CD14-positive monocyte (primary cell): ENCODE data around the gene AMOTL1. TPM values are rescaled to one million over a fixed set of nuclear protein-coding genes. Genes with fewer than 3 reads are reported as not detected.

ENCODE experiments used
- DNase-seq, 3 donors: peaks; one replicate each; pipeline ENCODE4 v3.0.0-alpha.2; 2011 to 2022
- H2AFZ ChIP-seq: 2 replicates; pipeline ENCODE4 v1.6.0; 2012; ENCODE audit warnings: mild to moderate bottlenecking, low read depth, low read length, inconsistent platforms; ENCODE audit not compliant: insufficient read depth, poor library complexity, severe bottlenecking
- H3K27ac ChIP-seq, 2 donors: 1 replicate in 1 of 2; 2 replicates in 1 of 2; pipeline ENCODE4 v1.5.1; 2012 to 2013; ENCODE audit warnings: low read length in 2 of 2, control low read depth in 1 of 2, inconsistent platforms in 1 of 2, low read depth in 1 of 2, mild to moderate bottlenecking in 1 of 2
- H3K27me3 ChIP-seq, 2 donors: one replicate each; pipeline versions ENCODE4 v1.6.0 to v1.6.1; 2011 to 2013; ENCODE audit warnings: low read length in 2 of 2; ENCODE audit not compliant: control insufficient read depth in 2 of 2, insufficient read depth in 2 of 2
- H3K36me3 ChIP-seq, 2 donors: replicated peaks in 1 of 2; 1 replicate in 1 of 2; 2 replicates in 1 of 2; pipeline versions ENCODE4 v1.5.1 to v1.6.1; 2012 to 2013; ENCODE audit warnings: low read length in 2 of 2, control low read depth in 1 of 2, inconsistent platforms in 1 of 2, mild to moderate bottlenecking in 1 of 2; ENCODE audit not compliant: insufficient read depth in 2 of 2, control insufficient read depth in 1 of 2
- H3K4me1 ChIP-seq, 2 donors: 1 replicate in 1 of 2; 2 replicates in 1 of 2; pipeline versions ENCODE4 v1.5.1 to v1.6.1; 2012 to 2013; ENCODE audit warnings: low read length in 2 of 2, control low read depth in 1 of 2, inconsistent platforms in 1 of 2, mild to moderate bottlenecking in 1 of 2, moderate library complexity in 1 of 2; ENCODE audit not compliant: insufficient read depth in 2 of 2, control insufficient read depth in 1 of 2
- H3K4me2 ChIP-seq: replicated peaks from 2 replicates; pipeline ENCODE3; 2012; ENCODE audit warnings: low read length, moderate library complexity, mild to moderate bottlenecking; ENCODE audit not compliant: poor library complexity, severe bottlenecking; ENCODE audit errors: extremely low read depth
- H3K4me3 ChIP-seq, 3 experiments: fragments of 200-600 bp in 1 of 3; sonication (generic) in 1 of 3; replicated peaks in 1 of 3; 1 replicate in 2 of 3; 2 replicates in 1 of 3; pipeline ENCODE4 v1.5.1; 2011 to 2013; ENCODE audit warnings: low read length in 3 of 3, mild to moderate bottlenecking in 3 of 3, control low read depth in 2 of 3, low read depth in 2 of 3, inconsistent platforms in 1 of 3, moderate library complexity in 1 of 3
- H3K79me2 ChIP-seq: 2 replicates; pipeline ENCODE4 v1.6.0; 2012; ENCODE audit warnings: mild to moderate bottlenecking, control low read depth, inconsistent platforms, low read length, moderate library complexity; ENCODE audit not compliant: insufficient read depth
- H3K9ac ChIP-seq: 2 replicates; pipeline ENCODE4 v1.6.0; 2017; ENCODE audit warnings: low read length, mild to moderate bottlenecking; ENCODE audit not compliant: insufficient read depth, poor library complexity, severe bottlenecking
- H3K9me3 ChIP-seq, 2 donors: replicated peaks in 1 of 2; 1 replicate in 1 of 2; 2 replicates in 1 of 2; pipeline versions ENCODE4 v1.5.1 to v1.6.1; 2012 to 2013; ENCODE audit warnings: low read length in 2 of 2, control low read depth in 1 of 2; ENCODE audit not compliant: control insufficient read depth in 1 of 2, insufficient read depth in 1 of 2
- H4K20me1 ChIP-seq: 2 replicates; pipeline ENCODE4 v1.6.0; 2012; ENCODE audit warnings: mild to moderate bottlenecking, low read length, control low read depth, moderate library complexity; ENCODE audit not compliant: insufficient read depth
- H3K27ac Mint-ChIP-seq, 7 donors: one replicate each; pipeline ENCODE4 v1.8.0; 2020; ENCODE audit warnings: mild to moderate bottlenecking in 7 of 7, mixed read lengths in 7 of 7, moderate library complexity in 6 of 7, inconsistent platforms in 2 of 7
- H3K27me3 Mint-ChIP-seq, 3 donors: one replicate each; pipeline ENCODE4 v1.8.0; 2021 to 2022; ENCODE audit warnings: low read depth in 3 of 3, mild to moderate bottlenecking in 3 of 3, mixed read lengths in 3 of 3, moderate library complexity in 3 of 3, inconsistent platforms in 1 of 3
- H3K36me3 Mint-ChIP-seq, 2 donors: one replicate each; pipeline ENCODE4 v1.8.0; 2020; ENCODE audit warnings: mixed read lengths in 2 of 2, inconsistent platforms in 1 of 2, mild to moderate bottlenecking in 1 of 2
- H3K4me1 Mint-ChIP-seq: one replicate; pipeline ENCODE4 v1.8.0; 2020; ENCODE audit warnings: mild to moderate bottlenecking, mixed read lengths
- H3K4me3 Mint-ChIP-seq, 2 donors: one replicate each; pipeline ENCODE4 v1.8.0; 2020; ENCODE audit warnings: mild to moderate bottlenecking in 2 of 2, mixed read lengths in 2 of 2, moderate library complexity in 1 of 2
- H3K9me3 Mint-ChIP-seq, 7 donors: one replicate each; pipeline ENCODE4 v1.8.0; 2020 to 2022; ENCODE audit warnings: mixed read lengths in 7 of 7, mild to moderate bottlenecking in 6 of 7, moderate library complexity in 6 of 7, inconsistent platforms in 2 of 7
- WGBS: methylation state at CpG from one replicate; pipeline ENCODE4 v1.1.5; 2013; ENCODE audit warnings: missing lambda C conversion rate; ENCODE audit not compliant: insufficient coverage; 5-methylcytosine and 5-hydroxymethylcytosine counted together
- intact Hi-C, 2 donors: fragments of 100-400 bp; cut with micrococcal nuclease; formaldehyde crosslinking; loops; one replicate each; pipeline versions ENCODE4 v1.15.0 to v1.15.1; 2023
- polyA plus RNA-seq, 3 donors: library from polyadenylated mRNA; depleted of rRNA in 1 of 3; unstranded in 2 of 3; stranded (reverse) in 1 of 3; fragments of 300-500 nt in 2 of 3; fragments of >200 nt in 1 of 3; fragmentation: Illumina TruSeq in 2 of 3; gene quantifications; 1 replicate in 2 of 3; 2 replicates in 1 of 3; pipeline ENCODE4 v1.2.3, GENCODE V29; 2012 to 2021
- TF ChIP-seq, protein P1 (sequence below): fragments of 200-600 bp; IDR thresholded peaks from one replicate; pipeline ENCODE4 v1.8.0; 2022; ENCODE audit warnings: antibody characterized with exemption, mild to moderate bottlenecking

The AMOTL1 gene
- polyA plus RNA-seq, 3 donors, result 0.41 to 0.66 (median 0.46) TPM

DNA sequence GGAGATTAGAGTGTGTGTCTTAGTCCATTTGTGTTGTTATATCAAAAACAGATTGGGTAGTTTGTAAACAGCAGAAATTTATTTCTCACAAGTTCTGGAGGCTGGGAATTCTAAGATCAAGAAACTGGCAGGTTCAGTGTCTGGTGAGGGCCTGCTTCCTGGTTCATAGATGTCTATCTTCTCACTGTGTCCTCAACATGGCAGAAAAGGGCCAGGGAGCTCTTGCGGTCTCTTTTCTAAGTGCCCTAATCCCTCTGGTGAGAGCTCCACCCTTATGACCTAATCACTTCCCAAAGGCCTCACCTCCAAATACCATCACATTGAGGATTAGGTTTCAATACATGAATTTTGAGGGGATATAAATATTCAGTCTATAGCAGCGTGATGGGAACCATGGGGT lies 25.5 kb upstream of the AMOTL1 start:
- TF ChIP-seq, protein P1, sequence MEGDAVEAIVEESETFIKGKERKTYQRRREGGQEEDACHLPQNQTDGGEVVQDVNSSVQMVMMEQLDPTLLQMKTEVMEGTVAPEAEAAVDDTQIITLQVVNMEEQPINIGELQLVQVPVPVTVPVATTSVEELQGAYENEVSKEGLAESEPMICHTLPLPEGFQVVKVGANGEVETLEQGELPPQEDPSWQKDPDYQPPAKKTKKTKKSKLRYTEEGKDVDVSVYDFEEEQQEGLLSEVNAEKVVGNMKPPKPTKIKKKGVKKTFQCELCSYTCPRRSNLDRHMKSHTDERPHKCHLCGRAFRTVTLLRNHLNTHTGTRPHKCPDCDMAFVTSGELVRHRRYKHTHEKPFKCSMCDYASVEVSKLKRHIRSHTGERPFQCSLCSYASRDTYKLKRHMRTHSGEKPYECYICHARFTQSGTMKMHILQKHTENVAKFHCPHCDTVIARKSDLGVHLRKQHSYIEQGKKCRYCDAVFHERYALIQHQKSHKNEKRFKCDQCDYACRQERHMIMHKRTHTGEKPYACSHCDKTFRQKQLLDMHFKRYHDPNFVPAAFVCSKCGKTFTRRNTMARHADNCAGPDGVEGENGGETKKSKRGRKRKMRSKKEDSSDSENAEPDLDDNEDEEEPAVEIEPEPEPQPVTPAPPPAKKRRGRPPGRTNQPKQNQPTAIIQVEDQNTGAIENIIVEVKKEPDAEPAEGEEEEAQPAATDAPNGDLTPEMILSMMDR, result no peak
- no peak overlapping the region for H3K4me2 ChIP-seq
- peaks cover 35 to 40% of the 10 kb centered on the region in 2 donors for H3K27me3 ChIP-seq
- H3K4me3 Mint-ChIP-seq, result no peak overlapping the region
- H3K4me3 ChIP-seq, result no peak overlapping the region
- H3K27me3 Mint-ChIP-seq, result peaks cover 16 to 24% (median 16%) of the 10 kb centered on the region in 3 donors
- no peak overlapping the region for H3K9ac ChIP-seq
- 86% methylated on average over 1 of the region's 2 CpGs for WGBS
- H2AFZ ChIP-seq, result no peak overlapping the region
- no peak for DNase-seq
- no peak overlapping the region for H3K27ac Mint-ChIP-seq
- no peaks in the 10 kb centered on the region for H4K20me1 ChIP-seq
- peaks cover 12 to 19% of the 10 kb centered on the region in 2 donors for H3K4me1 ChIP-seq
- H3K79me2 ChIP-seq, result no peaks in the 10 kb centered on the region
- intact Hi-C loops, result no loop called here
- H3K36me3 Mint-ChIP-seq, result peaks cover 2 to 4% of the 10 kb centered on the region in 2 donors
- peaks cover 0 to 7% of the 10 kb centered on the region in 2 donors for H3K9me3 ChIP-seq
- peaks cover 0 to 10% (median 2%) of the 10 kb centered on the region in 7 donors for H3K9me3 Mint-ChIP-seq
- H3K27ac ChIP-seq, result no peak overlapping the region
- no peaks in the 10 kb centered on the region for H3K36me3 ChIP-seq
- peaks cover 14% of the 10 kb centered on the region for H3K4me1 Mint-ChIP-seq

DNA sequence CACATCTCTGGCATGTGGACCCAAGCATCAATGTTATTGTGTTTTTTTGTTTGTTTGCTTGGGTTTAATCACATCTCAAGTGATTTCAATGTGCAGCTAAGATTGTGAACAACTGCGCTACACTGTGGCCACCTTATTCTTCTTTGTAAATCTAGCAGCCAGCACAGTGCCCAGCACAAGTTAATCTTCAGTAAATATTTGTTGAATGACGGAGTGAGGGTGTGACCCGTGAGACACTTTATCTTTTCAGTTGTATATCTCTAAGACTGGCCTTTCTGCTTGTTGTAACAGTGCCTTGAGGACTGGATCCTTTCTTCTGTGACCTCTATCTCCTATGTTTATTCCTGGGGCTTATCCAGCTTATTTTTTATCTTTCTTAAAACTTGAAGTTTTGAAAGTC lies 21.4 kb upstream of the AMOTL1 start:
- peaks cover 0 to 3% (median 0%) of the 10 kb centered on the region in 7 donors for H3K9me3 Mint-ChIP-seq
- peaks cover 4 to 15% (median 7%) of the 10 kb centered on the region in 3 donors for H3K27me3 Mint-ChIP-seq
- Histone ChIP-seq H2AFZ (no peak overlapping the region), H3K36me3 (no peaks in the 10 kb centered on the region), H3K4me3 (no peak overlapping the region), H4K20me1 (no peaks in the 10 kb centered on the region), H3K9me3 (no peaks in the 10 kb centered on the region), H3K4me2 (no peak overlapping the region), H3K27ac (no peak overlapping the region), H3K27me3 (peaks cover 3 to 4% of the 10 kb centered on the region in 2 donors), H3K9ac (no peak overlapping the region), H3K79me2 (no peaks in the 10 kb centered on the region), H3K4me1 (peaks cover 0 to under 1% of the 10 kb centered on the region in 2 donors)
- no peak for DNase-seq
- TF ChIP-seq, protein P1, result no peak
- H3K36me3 Mint-ChIP-seq, result no peaks in the 10 kb centered on the region
- no CpG with 5 or more reads among the region's 3 CpGs for WGBS
- no peak overlapping the region for H3K27ac Mint-ChIP-seq
- no peak overlapping the region for H3K4me3 Mint-ChIP-seq
- H3K4me1 Mint-ChIP-seq, result peaks cover 11% of the 10 kb centered on the region
- intact Hi-C loops, result no loop called here
